GM21381 (cell line): ENCODE results near the gene TMEM72.

ENCODE experiments used
- ATAC-seq: cut with Tn5 transposase; IDR thresholded peaks from one replicate; pipeline ENCODE4 v1.9.1; 2021; ENCODE audit warnings: mild to moderate bottlenecking, moderate library complexity; ENCODE audit not compliant: unreplicated experiment

Gene TMEM72

DNA sequence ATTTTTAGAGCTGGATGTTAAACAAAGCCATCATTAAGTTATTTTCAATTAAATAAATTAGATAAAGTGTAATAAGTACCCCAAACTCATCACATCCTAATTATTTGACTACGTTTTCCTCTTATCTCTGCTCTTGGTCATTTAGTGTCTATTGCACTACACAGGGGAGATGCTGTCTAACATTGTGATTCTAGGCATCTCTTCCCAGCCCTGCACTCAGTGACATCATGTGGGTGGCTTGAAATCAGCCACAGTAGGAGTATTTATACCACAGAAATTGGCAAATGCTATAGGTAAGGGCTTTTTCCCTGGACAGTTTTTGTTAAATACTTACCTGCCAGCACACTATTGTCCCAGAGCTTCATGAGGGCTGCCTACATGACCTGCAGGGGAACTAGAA lies 21.3 kb upstream of the TMEM72 start:
- ATAC-seq: no peak

DNA sequence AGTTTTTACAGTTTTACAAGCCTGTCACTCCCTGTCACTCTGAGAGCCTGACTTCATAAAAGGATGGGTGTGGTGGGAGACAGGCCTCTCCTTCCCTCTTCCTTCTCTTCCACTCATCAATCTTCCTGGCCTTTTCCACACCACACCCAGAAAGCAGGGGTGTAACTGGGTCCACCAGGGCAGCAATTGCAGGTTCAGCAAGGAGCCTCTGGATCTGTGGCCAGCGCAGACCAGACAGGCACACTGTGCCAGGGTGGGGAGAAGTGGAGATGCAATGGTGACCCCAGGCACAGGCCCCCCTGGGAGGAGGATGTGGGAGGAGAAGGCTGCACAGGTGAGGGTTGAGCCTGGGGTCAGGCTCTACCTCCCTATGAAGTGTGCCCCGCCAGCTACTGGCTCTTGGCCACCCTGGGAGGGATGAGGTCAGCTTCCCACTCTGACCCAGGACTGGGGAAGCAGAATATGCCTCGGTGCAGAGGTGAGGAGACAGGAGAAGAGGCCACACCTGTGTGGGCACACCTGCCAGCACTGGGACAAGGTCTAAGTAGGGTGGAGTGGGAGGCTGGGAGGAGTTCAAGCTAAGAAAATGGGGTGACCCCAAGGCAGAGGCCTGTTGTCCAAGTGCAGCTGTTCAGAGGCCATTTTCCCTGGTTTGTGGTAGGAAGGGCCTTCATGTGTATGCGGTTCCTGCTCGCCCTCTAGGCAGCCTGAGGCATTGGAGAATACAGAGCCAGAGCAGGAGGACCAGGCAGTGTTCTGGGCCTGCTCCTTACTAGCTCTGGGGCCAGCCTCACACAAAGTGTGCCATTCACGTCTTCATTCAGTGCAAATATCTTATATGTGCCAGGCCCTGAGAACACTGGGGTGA lies 20.2 kb upstream of the TMEM72 start:
- ATAC-seq: no peak

DNA sequence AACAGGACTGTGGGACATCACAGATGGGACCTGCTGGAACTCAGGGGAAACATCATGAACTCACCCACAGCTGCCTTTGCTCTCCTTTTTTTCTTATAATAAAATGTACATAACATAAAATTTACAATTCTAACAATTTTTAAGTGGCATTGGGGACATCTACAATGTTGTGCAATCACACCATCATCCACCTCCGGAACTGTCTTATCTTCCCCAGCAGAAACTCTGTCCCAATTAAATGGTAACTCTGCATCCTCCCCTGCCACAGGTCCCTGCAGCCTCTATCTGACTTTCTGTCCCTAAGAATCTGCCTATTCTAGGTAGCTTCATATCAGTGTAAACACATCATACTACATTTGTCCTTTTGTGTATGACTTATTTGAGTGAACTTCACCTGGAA lies 19.4 kb upstream of the TMEM72 start:
- ATAC-seq: no peak

DNA sequence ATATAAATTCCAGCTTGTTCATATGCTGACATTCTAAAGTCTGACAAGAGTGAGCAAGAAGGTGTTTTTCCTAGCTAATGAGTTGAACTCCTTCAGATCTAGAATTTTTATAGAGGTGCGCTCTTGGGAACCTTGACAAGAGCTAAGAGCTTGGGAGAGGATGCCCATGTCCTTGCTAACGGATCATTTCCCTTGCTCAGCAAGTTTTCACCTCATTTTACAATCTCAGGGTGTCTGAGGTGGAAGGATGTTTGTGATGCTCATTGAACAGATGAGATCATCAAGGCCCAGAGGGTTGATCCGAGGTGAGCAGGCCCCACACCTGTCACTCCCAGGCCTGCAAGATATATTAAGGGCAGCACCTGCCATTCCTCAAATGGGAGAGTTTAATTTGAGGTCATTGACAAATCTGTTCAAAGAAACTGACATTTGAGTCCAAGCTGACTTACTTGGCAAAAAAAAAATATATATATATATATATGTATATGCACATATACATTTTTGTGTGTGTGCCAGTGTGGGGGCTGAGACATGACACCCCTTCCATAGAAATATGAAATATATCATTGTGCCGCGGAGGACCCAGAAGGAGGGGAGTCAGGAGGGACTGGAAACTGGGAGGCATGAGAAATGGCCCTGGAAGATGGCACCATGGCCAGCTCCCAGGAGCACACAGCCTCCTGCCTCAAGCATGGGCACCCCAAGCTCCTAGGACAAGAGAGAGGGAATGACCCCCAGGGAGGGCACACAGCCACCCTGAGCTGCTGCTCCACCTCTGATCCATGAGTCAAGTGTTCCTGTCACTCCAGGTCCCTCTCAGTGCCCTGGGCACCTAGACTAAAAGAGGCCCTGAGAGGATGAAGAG lies 17.3 kb upstream of the TMEM72 start:
- no peak for ATAC-seq

DNA sequence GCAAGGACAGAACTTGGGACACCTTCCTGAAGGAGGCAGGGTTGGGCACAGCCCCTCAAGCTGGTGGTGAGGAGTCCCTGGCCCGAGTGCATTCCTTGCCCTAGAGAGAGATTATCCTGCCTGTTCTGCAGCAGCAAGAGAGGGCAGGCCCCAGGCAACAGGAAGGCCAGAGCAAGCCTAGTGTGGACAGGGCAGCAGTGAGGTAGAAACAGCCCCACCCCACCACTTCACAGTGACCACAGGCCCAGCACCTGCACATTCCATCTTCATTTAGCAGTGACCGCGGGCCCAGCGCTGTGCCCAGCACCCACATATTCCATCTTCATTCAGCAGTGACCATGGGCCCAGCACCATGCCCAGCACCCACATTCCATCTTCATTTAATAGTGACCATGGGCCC lies 16.4 kb upstream of the TMEM72 start:
- no peak for ATAC-seq

DNA sequence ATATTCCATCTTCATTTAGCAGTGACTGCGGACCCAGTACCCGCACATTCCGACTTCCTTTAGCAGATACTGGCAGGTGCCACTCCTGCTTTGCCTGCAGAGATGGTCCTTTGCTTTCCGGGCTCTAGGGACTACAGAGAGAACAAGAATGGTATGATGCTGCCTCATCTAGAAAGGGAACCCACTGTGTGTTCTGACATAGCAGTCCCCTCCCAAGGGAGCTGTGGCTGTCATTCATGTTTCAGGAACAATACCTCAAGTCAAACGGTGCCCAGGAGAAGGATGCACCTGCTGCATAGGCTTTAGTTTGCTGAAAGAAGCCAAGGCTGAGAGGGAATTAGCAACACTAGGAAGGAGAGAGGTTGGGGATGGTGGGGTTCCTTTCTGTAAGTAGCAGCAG lies 15.9 kb upstream of the TMEM72 start:
- no peak for ATAC-seq

DNA sequence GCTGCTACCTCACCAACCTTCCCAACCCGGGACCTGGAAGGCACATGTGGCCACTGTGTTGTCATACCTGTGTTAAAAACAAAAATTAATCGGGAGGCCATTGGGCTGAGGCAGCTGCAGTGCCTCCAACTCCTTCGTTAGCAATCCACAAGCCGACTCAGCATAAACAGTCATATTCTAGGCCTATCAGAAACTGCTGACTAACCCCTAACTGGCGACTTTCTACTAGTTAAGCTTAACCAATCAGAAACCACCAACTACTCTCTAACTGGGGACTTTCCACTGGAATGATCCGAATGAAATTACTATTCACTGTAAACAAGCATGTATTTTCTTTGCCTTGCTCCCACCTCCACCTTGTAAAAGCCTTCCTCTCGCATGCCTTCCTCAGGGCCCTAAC lies 14.1 kb upstream of the TMEM72 start:
- no peak for ATAC-seq

DNA sequence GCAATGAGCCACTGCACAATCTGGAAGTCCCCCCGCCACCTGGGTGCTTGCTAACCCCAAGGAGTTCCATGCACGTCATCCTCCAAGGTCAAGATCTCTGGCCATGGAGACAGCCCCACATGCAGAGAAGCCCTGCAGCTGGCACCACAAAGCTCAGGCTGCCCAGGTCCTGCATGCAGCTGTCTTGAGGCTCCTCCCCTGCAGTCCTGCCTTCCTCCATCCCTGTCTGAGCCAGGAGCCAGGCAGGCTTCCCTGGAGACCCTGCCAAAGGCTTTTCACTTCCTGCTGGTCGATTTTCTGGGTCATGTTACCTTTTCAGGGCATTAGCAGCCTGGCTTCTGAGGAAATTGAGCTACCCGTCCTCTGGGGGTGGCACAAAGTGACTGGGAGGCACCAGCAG lies 12.5 kb upstream of the TMEM72 start:
- no peak for ATAC-seq

DNA sequence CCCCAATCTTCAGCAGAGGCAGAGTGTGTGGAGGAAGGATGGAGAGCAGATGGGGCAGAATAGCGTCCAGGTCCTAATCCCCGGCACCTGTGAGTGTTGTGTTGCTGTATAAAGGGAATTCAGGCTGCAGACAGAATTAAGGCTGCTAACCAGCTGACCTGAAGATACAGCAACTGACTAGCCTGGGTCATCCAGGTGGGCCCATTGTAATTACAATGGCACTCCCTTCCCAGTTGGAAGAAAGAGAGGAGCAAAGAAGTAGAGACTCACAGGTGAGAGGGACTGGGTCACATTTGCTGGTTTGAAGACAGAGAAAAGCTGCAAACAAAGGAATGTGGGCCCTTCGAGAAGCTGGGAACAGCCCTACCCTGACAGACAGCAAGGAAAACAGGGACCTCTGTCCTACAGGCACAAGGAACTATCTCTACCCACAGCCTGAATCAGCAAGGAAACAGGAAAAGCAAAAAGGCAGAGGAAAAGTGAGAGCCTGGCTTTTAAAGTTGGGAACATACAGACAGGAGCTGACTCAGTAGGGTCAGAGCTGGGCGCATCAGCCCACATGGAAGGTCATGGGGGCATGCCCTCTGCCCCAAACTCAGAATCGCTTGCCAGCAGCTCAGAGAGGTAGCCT lies 11.6 kb upstream of the TMEM72 start:
- ATAC-seq: no peak

DNA sequence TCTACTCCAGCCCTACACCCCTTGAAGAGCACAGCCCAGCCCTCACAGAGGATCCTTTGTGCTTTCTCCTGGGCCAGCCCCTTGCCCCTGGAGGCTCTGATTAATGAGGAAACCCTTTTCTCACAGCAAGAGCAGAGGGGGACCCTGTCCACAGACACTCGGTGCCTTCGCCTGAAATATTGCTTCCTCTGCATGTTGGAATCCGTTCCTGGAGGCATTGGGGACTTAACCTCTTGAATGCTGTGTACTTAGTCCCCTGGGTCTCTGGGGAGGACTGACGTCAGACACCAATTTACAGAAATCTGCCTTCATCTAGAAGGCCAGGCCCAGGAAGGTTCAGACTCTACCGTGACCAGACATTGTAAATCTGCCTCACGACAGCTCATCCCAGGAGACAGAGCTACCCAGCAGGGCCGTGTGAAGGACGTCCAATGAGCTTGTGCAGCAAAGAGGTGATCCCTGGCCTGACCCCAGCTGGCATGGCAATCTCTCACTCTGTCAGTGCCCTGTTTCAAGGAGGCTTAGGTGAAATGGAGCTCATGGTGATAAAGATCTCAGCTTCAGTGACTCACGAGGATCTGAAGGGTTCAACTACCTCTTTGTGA lies 8.1 kb upstream of the TMEM72 start:
- ATAC-seq: no peak

DNA sequence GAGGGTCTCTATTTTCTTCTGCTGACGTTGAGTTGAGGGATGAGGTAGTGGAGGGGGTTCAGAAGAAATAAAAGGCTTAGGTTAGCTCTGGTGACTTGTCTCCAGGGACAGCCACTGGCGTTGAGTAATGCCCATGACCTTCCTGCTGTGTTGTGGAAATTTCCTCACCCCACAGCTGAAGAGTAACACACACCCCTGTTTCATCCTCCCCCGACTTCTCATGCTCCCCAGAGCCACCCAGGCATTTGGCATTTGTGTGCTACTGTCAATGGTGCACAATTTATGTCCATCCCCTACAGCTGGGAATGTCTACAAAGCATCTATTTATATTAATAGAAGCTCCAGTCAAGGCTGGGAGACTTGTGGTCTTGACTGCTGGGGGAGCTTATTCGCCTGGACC lies 4.7 kb upstream of the TMEM72 start:
- ATAC-seq: no peak

DNA sequence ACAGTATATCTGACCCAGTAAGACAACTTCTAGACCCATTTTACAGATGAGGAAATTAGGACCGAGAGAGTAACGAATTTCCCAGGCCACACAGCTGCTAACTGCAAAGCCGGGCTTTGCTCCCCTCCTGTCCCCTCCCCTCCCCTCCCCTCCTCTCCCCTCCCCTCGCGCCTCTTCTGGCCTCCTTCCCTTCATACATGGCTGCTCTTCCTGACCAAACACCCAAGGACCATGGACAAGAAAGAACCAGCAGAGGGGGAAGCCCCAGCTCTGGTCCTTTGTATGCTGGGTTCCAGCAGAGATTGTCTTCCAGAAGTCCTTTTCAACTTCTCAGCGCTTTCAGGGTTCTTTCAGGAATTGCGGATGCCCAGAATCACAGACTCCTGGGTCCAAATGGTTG lies 3.6 kb upstream of the TMEM72 start:
- no peak for ATAC-seq

DNA sequence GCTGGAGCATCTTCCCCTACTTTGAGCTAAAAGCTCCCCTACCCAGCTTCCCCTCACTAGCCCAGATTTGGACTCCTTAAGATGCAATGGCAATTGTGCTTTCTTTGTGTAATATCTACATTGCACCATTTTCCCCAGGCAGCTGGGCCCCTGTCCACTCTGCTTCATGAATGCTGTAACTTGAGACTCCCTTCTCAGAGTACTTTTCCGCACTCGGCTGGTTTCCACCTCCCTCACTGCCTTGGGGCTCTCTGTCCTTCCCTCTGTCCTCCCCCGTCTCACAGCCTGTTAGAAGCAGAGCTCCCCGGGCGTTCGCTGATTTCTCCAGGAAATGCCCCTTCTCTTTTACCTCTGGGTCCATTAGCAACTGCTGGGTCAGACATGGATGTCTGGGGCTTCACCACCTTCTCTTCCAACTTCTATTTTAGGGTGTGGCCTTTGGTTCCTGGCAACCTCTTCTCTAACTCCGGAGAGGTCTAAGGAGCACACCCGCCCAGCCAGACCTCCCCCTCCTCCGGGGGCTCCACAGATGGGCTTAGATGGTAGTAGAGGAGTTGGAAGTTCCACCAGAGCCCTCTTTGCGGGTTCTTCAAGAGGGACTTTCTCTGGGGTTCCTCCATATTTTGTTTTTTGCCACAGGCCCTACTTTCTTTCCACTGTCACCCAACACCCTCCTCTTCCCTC lies 2.9 kb upstream of the TMEM72 start:
- no peak for ATAC-seq

DNA sequence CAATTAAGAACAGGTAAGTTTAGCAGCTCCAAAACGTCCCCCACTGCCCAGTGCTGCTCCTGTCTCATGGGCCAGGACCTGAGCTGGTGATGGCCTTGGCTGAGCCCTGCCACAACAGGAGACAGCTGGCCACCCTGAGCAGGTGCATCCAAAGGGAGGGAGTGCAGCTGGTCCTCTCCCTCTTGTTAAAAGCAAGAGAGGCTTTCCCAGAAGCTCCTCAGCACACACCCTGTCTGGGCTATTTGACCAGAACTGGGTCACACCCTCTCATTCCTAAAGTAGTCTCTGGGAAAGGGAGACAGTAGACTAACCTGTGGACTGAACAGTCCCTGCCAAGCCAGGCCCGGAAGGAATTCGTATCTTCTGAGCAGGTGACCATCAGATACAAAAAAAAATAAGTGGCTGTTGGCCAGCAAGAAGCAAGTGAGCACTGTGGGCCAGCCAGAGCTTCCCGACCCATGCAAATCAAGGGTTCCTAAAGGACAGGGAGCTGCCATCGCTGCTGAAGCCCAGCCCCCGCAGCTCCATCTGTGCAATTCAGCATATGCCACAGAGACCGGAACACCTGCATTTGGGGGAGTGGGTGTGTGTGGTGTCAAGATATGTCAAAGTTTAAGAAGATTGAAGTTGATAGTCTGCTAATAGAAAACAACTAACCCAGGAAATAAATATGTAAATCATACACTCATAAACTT lies 2.1 kb upstream of the TMEM72 start:
- no peak for ATAC-seq

DNA sequence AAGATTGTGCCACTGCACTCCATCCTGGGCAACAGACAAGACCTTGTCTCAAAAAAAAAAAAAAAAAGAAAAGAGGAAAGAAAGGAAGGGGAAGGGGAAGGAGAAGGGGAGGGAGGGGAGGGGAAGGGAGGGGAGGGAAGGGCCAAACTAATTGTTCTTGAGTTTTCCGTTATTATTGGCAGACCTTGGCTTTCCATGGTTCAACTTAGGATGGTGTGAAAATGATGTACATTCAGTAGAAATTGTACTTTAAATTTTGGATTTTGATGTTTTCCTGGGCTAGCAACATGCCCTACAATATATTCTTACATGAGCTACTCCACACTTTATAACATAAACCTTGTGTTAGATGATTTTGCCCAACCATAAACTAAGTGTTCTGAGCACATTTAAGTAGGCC lies 1.2 kb upstream of the TMEM72 start:
- no peak for ATAC-seq

DNA sequence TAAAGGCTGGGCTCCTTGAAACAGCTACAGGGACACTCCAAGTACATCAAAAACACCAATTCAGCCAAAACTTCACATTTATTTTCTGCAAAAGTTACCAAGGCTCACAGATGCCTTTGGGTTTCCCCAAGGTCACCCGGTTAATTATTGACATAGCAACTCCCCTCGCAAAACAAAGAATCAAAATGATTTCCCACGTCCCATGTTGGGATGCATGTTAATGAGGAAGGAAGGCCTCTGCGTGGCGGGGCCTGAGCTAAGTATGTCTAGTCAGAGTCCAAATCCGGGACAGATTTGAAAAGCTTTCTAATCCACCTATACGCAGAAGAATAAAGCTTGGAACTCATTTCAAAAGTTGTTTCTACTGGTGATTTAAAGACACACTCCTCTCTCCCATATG lies 535 bp upstream of the TMEM72 start:
- ATAC-seq: no peak

DNA sequence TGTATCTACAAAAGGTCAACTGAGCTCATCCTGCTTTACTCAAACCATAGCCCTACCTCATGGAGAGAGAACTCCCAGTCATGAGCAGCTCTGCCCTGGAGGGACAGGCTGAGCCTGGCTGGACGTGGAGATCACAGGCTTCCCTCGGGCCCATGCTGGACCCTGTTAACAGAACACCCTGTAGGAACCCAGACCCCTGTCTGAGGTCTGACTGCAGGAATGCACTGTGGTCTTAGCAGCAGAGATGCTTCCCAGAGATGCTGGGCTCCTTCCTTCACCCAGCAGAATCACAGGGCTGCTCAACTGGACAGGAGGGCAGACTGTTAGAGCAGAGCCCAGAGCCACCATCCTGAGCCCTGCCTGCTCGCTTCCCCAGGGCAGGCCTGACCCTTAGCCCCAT lies 814 bp downstream of the TMEM72 start:
- no peak for ATAC-seq

DNA sequence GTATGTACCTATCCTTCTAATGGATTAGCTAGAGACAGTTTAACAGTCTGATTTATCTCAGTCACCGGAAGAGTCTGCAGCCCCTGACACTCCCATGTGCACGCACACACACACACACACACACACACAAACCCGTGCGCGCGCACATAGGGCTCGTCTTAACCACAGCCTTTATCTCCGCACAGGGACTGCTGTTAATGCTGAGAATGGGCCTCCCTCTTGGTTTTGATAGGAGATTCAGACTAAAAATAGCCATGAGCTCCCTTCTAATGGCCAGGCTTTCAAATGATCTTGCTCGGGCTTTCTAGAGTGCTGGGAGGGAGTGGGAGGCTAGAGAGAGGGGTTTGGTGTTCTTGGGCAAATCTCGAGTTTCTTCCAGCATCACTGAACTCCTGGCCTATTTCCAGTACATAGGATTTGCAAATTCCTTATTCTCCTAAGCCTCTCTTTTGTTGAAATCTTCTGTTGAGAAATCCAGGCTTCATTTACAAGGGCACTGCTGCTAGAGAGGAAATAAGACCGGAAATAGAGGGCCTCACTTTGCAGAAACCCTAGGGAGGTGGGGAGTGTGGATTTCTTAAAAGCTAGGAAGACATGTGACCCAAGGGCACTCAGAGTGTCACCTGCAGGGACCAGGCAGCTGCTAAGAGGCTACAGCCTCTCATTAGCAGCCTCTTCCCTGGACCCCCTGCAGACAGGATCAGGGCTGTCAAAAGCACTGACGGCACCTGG lies 2.4 kb downstream of the TMEM72 start:
- ATAC-seq: no peak

DNA sequence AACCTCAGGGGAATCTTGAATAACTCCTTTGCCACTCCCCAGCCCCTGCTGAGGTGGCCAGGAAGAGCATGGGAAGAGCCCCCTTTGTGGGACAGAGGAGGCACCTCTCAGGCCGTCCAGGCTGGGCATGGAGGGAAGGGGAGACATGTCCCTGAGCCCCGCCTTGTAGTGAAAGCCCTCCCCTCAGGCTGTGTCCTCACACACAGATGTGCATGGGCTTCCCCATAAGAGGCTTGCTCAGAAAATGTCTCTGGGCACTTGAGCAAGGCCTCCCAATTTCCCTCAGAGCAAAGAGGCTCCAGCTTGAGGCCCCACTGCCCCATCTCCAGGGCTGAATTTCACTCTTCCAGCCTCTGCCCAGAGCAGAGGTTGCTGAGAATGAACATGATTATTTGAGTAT lies 3.8 kb downstream of the TMEM72 start:
- no peak for ATAC-seq

DNA sequence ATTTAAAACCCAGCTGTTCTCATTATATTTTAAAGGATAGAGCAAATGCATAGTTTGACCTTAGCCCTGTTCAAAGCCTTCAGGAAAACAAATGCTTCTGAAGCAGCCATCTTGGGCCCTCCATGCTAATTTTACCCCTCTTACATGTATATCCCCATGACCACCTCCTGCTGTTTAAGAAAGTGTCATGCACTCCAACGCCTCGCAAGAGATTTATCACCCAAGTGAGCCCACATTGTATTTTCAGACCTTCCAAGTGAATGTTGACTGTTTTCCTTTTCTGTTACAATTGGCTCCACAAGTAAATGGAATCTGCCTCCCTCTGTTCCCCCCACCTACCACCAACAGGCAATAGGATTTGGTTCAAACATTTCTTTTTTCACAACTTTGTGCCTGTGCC lies 5.3 kb downstream of the TMEM72 start:
- no peak for ATAC-seq
